Measurements from ENCODE around the gene ASS1. TPM values are rescaled to one million over a fixed set of nuclear protein-coding genes. Genes with fewer than 3 reads are reported as not detected.

ASS1 gene
- total RNA-seq, 1 experiment from 2014 or later = 26.2 TPM

GRCh38 chr9:130414910-130415746 lies 29.6 kb upstream of the ASS1 start:
- DNase-seq (ENCODE audit: low read depth, low spot score) (no peak), ATAC-seq (no peak)
- Histone ChIP-seq H3K36me3 (ENCODE audit: control insufficient read depth, insufficient read depth, low read length) (no peaks in the 10 kb centered on the region), H3K4me3 (ENCODE audit: low read depth in 2 of 2, low read length in 2 of 2) (no peak overlapping the region), H3K4me1 (ENCODE audit: control insufficient read depth, insufficient read depth, low read length) (no peaks in the 10 kb centered on the region), H3K9me3 (ENCODE audit: control insufficient read depth, insufficient read depth, low read depth, low read length) (no peaks in the 10 kb centered on the region), H3K27me3 (ENCODE audit: control insufficient read depth, insufficient read depth, low read length) (no peaks in the 10 kb centered on the region), H3K27ac (ENCODE audit: low read length) (no peak overlapping the region)
- CTCF ChIA-PET = no interaction called here
- no peak for TF ChIP-seq CTCF (IDR thresholded peaks at IDR 0.05)
- no peak for TF ChIP-seq POLR2AphosphoS5 (IDR thresholded peaks at IDR 0.05; ENCODE audit: low read depth, low read length)
- TF ChIP-seq REST (IDR thresholded peaks at IDR 0.05; ENCODE audit: insufficient read depth in 1 of 2, low read depth in 2 of 2, low read length in 1 of 2) = no peak
- no peak for TF ChIP-seq TCF7L2 (IDR thresholded peaks at IDR 0.05; ENCODE audit: low read depth, low read length)
- TF ChIP-seq SIN3A (IDR thresholded peaks at IDR 0.05; ENCODE audit: borderline replicate concordance, insufficient read depth, low read depth, low read length) = no peak
- POLR2A ChIA-PET = no interaction called here
- in situ Hi-C loops (cut with HindIII; ENCODE audit: low pct_unique_long_range_greater_than_20kb, low sequenced_read_pairs) = no loop called here
- intact Hi-C loops (cut with micrococcal nuclease; ENCODE audit: unreplicated experiment) = loop anchor here (10.0 kb wide), 1 partner anchor 170 kb away; no protein-coding TSS in a partner anchor
- no TSS peak for BruUV-seq (replicated peaks)

GRCh38 chr9:130417602-130418001 lies 27.2 kb upstream of the ASS1 start:
- Histone ChIP-seq H3K9me3 (ENCODE audit: control insufficient read depth, insufficient read depth, low read depth, low read length) (no peaks in the 10 kb centered on the region), H3K36me3 (ENCODE audit: control insufficient read depth, insufficient read depth, low read length) (no peaks in the 10 kb centered on the region), H3K4me3 (ENCODE audit: low read depth in 2 of 2, low read length in 2 of 2) (no peak overlapping the region), H3K4me1 (ENCODE audit: control insufficient read depth, insufficient read depth, low read length) (no peaks in the 10 kb centered on the region), H3K27ac (ENCODE audit: low read length) (no peak overlapping the region), H3K27me3 (ENCODE audit: control insufficient read depth, insufficient read depth, low read length) (no peaks in the 10 kb centered on the region)
- TF ChIP-seq TCF7L2 (IDR thresholded peaks at IDR 0.05; ENCODE audit: low read depth, low read length) (no peak), SIN3A (IDR thresholded peaks at IDR 0.05; ENCODE audit: borderline replicate concordance, insufficient read depth, low read depth, low read length) (no peak), POLR2AphosphoS5 (IDR thresholded peaks at IDR 0.05; ENCODE audit: low read depth, low read length) (no peak), CTCF (IDR thresholded peaks at IDR 0.05) (no peak; the same call in 1 of the 2 replicates)
- ATAC-seq = no peak
- CTCF ChIA-PET = interaction anchor here (0.7 kb wide), 1 partner anchor 45 kb away, joined by 9 read pairs; no protein-coding TSS in a partner anchor
- in situ Hi-C loops (cut with HindIII; ENCODE audit: low pct_unique_long_range_greater_than_20kb, low sequenced_read_pairs) (no loop called here), intact Hi-C loops (cut with micrococcal nuclease; ENCODE audit: unreplicated experiment) (loop anchor here (10.0 kb wide), 1 partner anchor 173 kb away; no protein-coding TSS in a partner anchor)
- no peak for DNase-seq (ENCODE audit: low read depth, low spot score)
- no TSS peak for BruUV-seq (replicated peaks)
- POLR2A ChIA-PET = no interaction called here
